SK-N-SH treated with all-trans-retinoic acid at 6 μM for 48 hours (cell line): ENCODE results near the gene TRAIP.

ENCODE experiments used
- ATAC-seq: fragments of 200-7000 bp; cut with Tn5 transposase; 3 replicates; pipeline ENCODE4 v1.9.1; 2020; ENCODE audit warnings: mild to moderate bottlenecking, moderate library complexity
- ARNTL ChIP-seq: fragments of 450-650 bp; formaldehyde crosslinking; IDR thresholded peaks from 2 replicates; pipeline ENCODE4 v1.5.0; 2020; ENCODE audit warnings: low read depth, mild to moderate bottlenecking, moderate library complexity, borderline replicate concordance
- CREB5 ChIP-seq: fragments of 250-450 bp; sonication (Bioruptor Pico); IDR thresholded peaks from 2 replicates; pipeline ENCODE4 v1.5.1; 2020; ENCODE audit warnings: low read depth, mild to moderate bottlenecking, moderate library complexity
- CSRNP3 ChIP-seq: fragments of 250-450 bp; sonication (Bioruptor Pico); IDR thresholded peaks from 2 replicates; pipeline ENCODE4 v1.5.1; 2021; ENCODE audit warnings: mild to moderate bottlenecking, moderate library complexity
- ESRRG ChIP-seq: fragments of 250-450 bp; sonication (Bioruptor Pico); IDR thresholded peaks from 2 replicates; pipeline ENCODE4 v1.6.1; 2021; ENCODE audit warnings: mild to moderate bottlenecking
- GLIS3 ChIP-seq: fragments of 250-450 bp; sonication (Bioruptor Pico); IDR thresholded peaks from 2 replicates; pipeline ENCODE4 v1.5.0; 2020; ENCODE audit warnings: mild to moderate bottlenecking, moderate library complexity
- ISL1 ChIP-seq: fragments of 250-450 bp; sonication (Bioruptor Pico); IDR thresholded peaks from 2 replicates; pipeline ENCODE4 v2.1.2; 2022; ENCODE audit warnings: mild to moderate bottlenecking, moderate library complexity
- OSR1 ChIP-seq: fragments of 250-450 bp; sonication (Bioruptor Pico); IDR thresholded peaks from 2 replicates; pipeline ENCODE4 v1.8.0; 2022; ENCODE audit warnings: moderate library complexity, mild to moderate bottlenecking, inconsistent platforms
- PATZ1 ChIP-seq: fragments of 250-450 bp; sonication (Bioruptor Pico); IDR thresholded peaks from 2 replicates; pipeline ENCODE4 v1.8.0; 2020; ENCODE audit warnings: mild to moderate bottlenecking, moderate library complexity, borderline replicate concordance
- PPARA ChIP-seq: fragments of 250-450 bp; sonication (Bioruptor Pico); IDR thresholded peaks from 2 replicates; pipeline ENCODE4 v1.5.0; 2020; ENCODE audit warnings: mild to moderate bottlenecking, borderline replicate concordance
- RARB ChIP-seq: fragments of 250-450 bp; sonication (Bioruptor Pico); IDR thresholded peaks from 2 replicates; pipeline ENCODE4 v1.8.0; 2021; ENCODE audit warnings: mild to moderate bottlenecking, moderate library complexity
- SNAI2 ChIP-seq: fragments of 250-450 bp; sonication (Bioruptor Pico); IDR thresholded peaks from 2 replicates; pipeline ENCODE4 v1.5.0; 2020; ENCODE audit warnings: mild to moderate bottlenecking, moderate library complexity
- TCF4 ChIP-seq: fragments of 250-450 bp; sonication (Bioruptor Pico); IDR thresholded peaks from 2 replicates; pipeline ENCODE4 v1.8.0; 2021; ENCODE audit warnings: mild to moderate bottlenecking, moderate library complexity, borderline replicate concordance
- TOX ChIP-seq: fragments of 250-450 bp; sonication (Bioruptor Pico); IDR thresholded peaks from 2 replicates; pipeline ENCODE4 v1.8.0; 2021; ENCODE audit warnings: mild to moderate bottlenecking, moderate library complexity, borderline replicate concordance
- TSHZ2 ChIP-seq: fragments of 250-450 bp; sonication (Bioruptor Pico); IDR thresholded peaks from 2 replicates; pipeline ENCODE4 v1.5.0; 2020; ENCODE audit warnings: mild to moderate bottlenecking, moderate library complexity
- ZC3H10 ChIP-seq: fragments of 250-450 bp; sonication (Bioruptor Pico); IDR thresholded peaks from 2 replicates; pipeline ENCODE4 v1.5.1; 2021; ENCODE audit warnings: mild to moderate bottlenecking, moderate library complexity
- ZFP3 ChIP-seq: fragments of 250-450 bp; sonication (Bioruptor Pico); IDR thresholded peaks from 2 replicates; pipeline ENCODE4 v1.5.0; 2020; ENCODE audit warnings: mild to moderate bottlenecking, moderate library complexity
- ZFP30 ChIP-seq: fragments of 450-650 bp; formaldehyde crosslinking; IDR thresholded peaks from 2 replicates; pipeline ENCODE4 v1.5.0; 2022; ENCODE audit warnings: mild to moderate bottlenecking, moderate library complexity
- ZNF565 ChIP-seq: fragments of 450-650 bp; formaldehyde crosslinking; conservative IDR thresholded peaks from 2 replicates; pipeline ENCODE4 v1.5.0; 2020; ENCODE audit warnings: low read depth, mild to moderate bottlenecking, moderate library complexity
- ZNF70 ChIP-seq: fragments of 450-650 bp; formaldehyde crosslinking; IDR thresholded peaks from 2 replicates; pipeline ENCODE4 v1.5.0; 2020; ENCODE audit warnings: mild to moderate bottlenecking, moderate library complexity
- ZNF8 ChIP-seq: fragments of 450-650 bp; formaldehyde crosslinking; IDR thresholded peaks from 2 replicates; pipeline ENCODE4 v1.5.0; 2020; ENCODE audit warnings: mild to moderate bottlenecking, moderate library complexity
- TF ChIP-seq, protein P1 (sequence below): fragments of 250-450 bp; sonication (Bioruptor Pico); IDR thresholded peaks from 2 replicates; pipeline ENCODE4 v1.8.0; 2021; ENCODE audit warnings: low read depth, mild to moderate bottlenecking, moderate library complexity, borderline replicate concordance

TRAIP gene

GRCh38 chr3:49791571-49791970, 64.8 kb downstream of the TRAIP start:
- no peak for ATAC-seq

GRCh38 chr3:49790626-49791411, 65.5 kb downstream of the TRAIP start:
- TF ChIP-seq CREB5 (no peak), ZC3H10 (no peak), PATZ1 (CRISPR knock-in tag) (no peak), ZFP3 (CRISPR knock-in tag) (no peak), ZNF70 (CRISPR knock-in tag) (no peak), PPARA (CRISPR knock-in tag) (no peak)
- TF ChIP-seq, all 23 proteins: peak for 0
- no peak for ATAC-seq

More at GRCh38 chr3:49791571-49791970, 64.8 kb downstream of the TRAIP start:
- TF ChIP-seq ZFP30 (CRISPR knock-in tag), result no peak
- no peak for TF ChIP-seq PPARA (CRISPR knock-in tag)
- no peak for TF ChIP-seq GLIS3 (CRISPR knock-in tag)

GRCh38 chr3:49788056-49788455, 68.3 kb downstream of the TRAIP start:
- TF ChIP-seq, protein P1, sequence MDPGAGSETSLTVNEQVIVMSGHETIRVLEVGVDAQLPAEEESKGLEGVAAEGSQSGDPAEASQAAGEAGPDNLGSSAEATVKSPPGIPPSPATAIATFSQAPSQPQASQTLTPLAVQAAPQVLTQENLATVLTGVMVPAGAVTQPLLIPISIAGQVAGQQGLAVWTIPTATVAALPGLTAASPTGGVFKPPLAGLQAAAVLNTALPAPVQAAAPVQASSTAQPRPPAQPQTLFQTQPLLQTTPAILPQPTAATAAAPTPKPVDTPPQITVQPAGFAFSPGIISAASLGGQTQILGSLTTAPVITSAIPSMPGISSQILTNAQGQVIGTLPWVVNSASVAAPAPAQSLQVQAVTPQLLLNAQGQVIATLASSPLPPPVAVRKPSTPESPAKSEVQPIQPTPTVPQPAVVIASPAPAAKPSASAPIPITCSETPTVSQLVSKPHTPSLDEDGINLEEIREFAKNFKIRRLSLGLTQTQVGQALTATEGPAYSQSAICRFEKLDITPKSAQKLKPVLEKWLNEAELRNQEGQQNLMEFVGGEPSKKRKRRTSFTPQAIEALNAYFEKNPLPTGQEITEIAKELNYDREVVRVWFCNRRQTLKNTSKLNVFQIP, result no peak
- no peak for TF ChIP-seq CSRNP3 (CRISPR knock-in tag)
- TF ChIP-seq RARB (CRISPR knock-in tag), result no peak
- no peak for TF ChIP-seq ZFP30 (CRISPR knock-in tag)
- no peak for TF ChIP-seq OSR1 (CRISPR knock-in tag)
- no peak for TF ChIP-seq TOX
- no peak for TF ChIP-seq ISL1 (CRISPR knock-in tag)
- no peak for TF ChIP-seq ZC3H10
- TF ChIP-seq ZNF565, result no peak
- TF ChIP-seq ARNTL (CRISPR knock-in tag), result no peak
- no peak for TF ChIP-seq TSHZ2 (CRISPR knock-in tag)
- TF ChIP-seq GLIS3 (CRISPR knock-in tag), result no peak
- TF ChIP-seq ZNF8 (CRISPR knock-in tag), result no peak
- no peak for TF ChIP-seq SNAI2 (CRISPR knock-in tag)
- no peak for TF ChIP-seq CREB5
- TF ChIP-seq ESRRG (CRISPR knock-in tag), result no peak
- no peak for TF ChIP-seq TCF4 (CRISPR knock-in tag)
- no peak for TF ChIP-seq ZNF70 (CRISPR knock-in tag)
- TF ChIP-seq, all 23 proteins: peak for 0
- ATAC-seq, result no peak
